ENCODE data around the gene RPRD1A.

- TF ChIP-seq CTCF (IDR thresholded peaks at IDR 0.05) (peak; percentile 35 to 48 (median 42)), POLR2A (IDR thresholded peaks at IDR 0.05) (no peak), POLR2AphosphoS5 (IDR thresholded peaks at IDR 0.05) (no peak)
Measured at GRCh38 chr18:36095936-36096519, 28.7 kb upstream of the RPRD1A start.

Measured in sigmoid colon (tissue), 4 donors.